SK-N-SH treated with all-trans-retinoic acid at 6 μM for 48 hours (cell line): Measurements from ENCODE around the gene GPC3.

Experiments used
- CSDC2 ChIP-seq: fragments of 250-450 bp; sonication (Bioruptor Pico); IDR thresholded peaks from 2 replicates; pipeline ENCODE4 v1.5.0; 2020; ENCODE audit warnings: mild to moderate bottlenecking, moderate library complexity
- GLIS3 ChIP-seq: fragments of 250-450 bp; sonication (Bioruptor Pico); IDR thresholded peaks from 2 replicates; pipeline ENCODE4 v1.5.0; 2020; ENCODE audit warnings: mild to moderate bottlenecking, moderate library complexity
- OSR1 ChIP-seq: fragments of 250-450 bp; sonication (Bioruptor Pico); IDR thresholded peaks from 2 replicates; pipeline ENCODE4 v1.8.0; 2022; ENCODE audit warnings: moderate library complexity, mild to moderate bottlenecking, inconsistent platforms
- PATZ1 ChIP-seq: fragments of 250-450 bp; sonication (Bioruptor Pico); IDR thresholded peaks from 2 replicates; pipeline ENCODE4 v1.8.0; 2020; ENCODE audit warnings: mild to moderate bottlenecking, moderate library complexity, borderline replicate concordance
- TF ChIP-seq, protein P1 (sequence below): fragments of 250-450 bp; sonication (Bioruptor Pico); IDR thresholded peaks from 2 replicates; pipeline ENCODE4 v1.5.1; 2021; ENCODE audit warnings: mild to moderate bottlenecking, moderate library complexity

DNA sequence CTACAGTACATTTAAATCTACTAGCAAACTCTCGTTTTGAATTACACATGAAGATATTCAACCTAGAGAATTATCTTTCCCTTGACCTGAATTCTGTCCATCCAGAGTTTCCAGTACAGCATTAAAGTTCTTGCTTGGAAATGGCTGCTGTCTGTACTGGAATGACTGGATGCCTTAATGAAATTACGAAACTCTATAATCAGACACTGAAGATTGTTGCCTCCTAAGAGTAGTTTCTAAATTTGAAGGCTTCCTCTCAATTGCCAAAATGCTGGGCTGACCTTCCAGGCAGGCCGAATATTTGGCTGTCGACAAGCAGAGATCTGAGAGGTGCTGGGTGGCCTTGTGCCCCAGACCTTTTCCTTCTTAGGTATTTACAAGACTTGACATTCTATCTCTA is 355.0 kb downstream of the GPC3 start:
- TF ChIP-seq, protein P1, sequence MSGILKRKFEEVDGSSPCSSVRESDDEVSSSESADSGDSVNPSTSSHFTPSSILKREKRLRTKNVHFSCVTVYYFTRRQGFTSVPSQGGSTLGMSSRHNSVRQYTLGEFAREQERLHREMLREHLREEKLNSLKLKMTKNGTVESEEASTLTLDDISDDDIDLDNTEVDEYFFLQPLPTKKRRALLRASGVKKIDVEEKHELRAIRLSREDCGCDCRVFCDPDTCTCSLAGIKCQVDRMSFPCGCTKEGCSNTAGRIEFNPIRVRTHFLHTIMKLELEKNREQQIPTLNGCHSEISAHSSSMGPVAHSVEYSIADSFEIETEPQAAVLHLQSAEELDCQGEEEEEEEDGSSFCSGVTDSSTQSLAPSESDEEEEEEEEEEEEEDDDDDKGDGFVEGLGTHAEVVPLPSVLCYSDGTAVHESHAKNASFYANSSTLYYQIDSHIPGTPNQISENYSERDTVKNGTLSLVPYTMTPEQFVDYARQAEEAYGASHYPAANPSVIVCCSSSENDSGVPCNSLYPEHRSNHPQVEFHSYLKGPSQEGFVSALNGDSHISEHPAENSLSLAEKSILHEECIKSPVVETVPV (CRISPR knock-in tag) = no peak
- TF ChIP-seq CSDC2 (no peak), PATZ1 (no peak), GLIS3 (CRISPR knock-in tag) (no peak), OSR1 (no peak)
